GM12873 (cell line): ENCODE results near the gene POMGNT1.

ENCODE experiments used
- TF ChIP-seq, protein P1 (sequence below): IDR thresholded peaks from 2 replicates; pipeline ENCODE4 v1.5.1; 2012; ENCODE audit warnings: low read depth, mild to moderate bottlenecking, moderate library complexity, low read length, control low read depth; ENCODE audit not compliant: insufficient read depth; ENCODE audit errors: missing control alignments

The POMGNT1 gene

DNA sequence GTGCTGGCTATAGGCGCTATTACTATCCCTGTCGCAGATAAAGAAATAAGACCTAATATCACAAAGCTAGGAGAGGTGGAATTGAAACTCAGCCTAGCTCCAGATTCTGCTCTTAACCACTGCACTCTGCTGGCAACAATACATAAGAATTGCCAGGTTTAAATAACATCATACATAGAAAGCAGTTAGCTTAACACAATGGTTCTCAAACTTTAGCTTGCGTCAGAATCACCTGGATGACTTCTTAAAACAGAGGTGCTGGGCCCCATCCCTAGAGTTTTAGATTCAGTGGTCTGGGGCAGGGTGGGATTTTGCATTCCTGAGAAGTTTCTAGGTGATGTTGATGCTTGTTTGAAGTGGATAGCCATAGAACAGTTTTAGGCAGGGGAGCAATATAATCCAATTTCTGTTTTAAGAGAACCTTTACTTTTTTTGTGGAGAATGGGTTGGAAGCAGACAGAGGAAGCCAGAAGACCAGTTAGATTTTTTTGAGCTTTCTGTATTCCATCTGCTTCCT lies 1.1 kb upstream of the POMGNT1 start:
- TF ChIP-seq, protein P1, sequence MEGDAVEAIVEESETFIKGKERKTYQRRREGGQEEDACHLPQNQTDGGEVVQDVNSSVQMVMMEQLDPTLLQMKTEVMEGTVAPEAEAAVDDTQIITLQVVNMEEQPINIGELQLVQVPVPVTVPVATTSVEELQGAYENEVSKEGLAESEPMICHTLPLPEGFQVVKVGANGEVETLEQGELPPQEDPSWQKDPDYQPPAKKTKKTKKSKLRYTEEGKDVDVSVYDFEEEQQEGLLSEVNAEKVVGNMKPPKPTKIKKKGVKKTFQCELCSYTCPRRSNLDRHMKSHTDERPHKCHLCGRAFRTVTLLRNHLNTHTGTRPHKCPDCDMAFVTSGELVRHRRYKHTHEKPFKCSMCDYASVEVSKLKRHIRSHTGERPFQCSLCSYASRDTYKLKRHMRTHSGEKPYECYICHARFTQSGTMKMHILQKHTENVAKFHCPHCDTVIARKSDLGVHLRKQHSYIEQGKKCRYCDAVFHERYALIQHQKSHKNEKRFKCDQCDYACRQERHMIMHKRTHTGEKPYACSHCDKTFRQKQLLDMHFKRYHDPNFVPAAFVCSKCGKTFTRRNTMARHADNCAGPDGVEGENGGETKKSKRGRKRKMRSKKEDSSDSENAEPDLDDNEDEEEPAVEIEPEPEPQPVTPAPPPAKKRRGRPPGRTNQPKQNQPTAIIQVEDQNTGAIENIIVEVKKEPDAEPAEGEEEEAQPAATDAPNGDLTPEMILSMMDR, result no peak

DNA sequence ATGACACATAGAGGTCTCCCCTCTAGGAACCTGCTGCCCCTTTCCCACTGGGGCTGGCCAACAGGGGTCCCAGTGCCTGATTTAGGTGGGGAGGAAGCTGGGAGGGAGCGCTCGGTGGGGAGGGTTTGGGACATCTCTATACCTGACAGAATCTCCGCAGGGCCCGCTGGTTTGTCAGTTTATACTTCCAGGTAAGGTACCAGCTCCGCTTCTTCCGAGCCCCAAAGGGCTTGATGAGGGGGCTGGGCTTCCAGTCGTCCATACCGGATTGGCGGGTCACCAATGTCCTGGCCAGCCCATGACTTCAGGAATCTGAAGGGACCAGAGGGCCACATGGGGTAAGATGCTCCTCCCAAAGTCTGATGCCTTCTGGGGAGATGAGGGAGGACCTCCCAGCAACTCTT lies 672 bp downstream of the POMGNT1 start:
- TF ChIP-seq, protein P1, result no peak

DNA sequence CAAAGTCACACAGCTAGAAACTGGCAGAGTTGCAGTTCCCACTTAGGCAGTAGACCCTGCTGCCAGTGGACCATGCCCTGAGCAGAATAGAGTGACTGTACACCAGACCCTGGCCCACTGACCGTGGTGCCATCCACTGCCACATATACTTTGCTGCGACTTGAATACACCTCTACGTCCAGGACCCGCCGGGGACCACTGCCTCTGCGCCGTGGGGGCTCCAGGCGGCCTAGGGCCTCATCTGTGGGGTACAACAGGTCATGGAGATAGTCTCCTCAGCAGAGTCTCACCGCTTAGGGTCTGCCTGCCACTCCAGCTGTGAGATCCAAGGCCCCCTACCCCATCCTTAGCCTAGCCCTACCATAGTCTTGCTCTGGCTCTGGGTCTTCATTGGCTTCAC lies 1.6 kb downstream of the POMGNT1 start:
- TF ChIP-seq, protein P1, result no peak

DNA sequence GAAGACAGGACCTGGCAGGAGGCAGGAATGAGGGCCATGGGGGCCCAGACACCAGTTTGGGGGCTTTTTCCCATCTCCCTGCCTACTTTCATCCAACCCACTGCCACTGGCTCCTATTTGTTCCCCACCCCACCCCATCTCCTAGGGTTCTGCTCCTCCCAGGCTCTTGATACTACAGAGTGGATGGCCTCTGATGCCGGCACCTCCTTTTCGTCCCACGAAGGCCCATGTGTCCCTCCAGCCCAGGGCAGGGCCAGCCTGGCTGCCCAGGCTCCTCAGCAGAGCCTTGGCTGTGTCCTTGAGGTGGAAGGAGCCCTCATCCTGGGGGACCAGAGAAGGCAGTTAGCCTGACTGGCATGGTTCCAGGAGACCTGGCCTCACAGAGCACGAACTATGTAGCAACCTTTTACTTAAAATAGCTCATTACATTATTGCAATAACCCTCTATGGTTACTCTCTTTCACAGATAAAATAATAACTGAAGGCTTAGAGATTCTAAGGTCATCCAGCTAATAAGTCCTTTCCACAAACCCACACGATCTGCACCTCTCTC lies 3.5 kb downstream of the POMGNT1 start:
- TF ChIP-seq, protein P1, result no peak

DNA sequence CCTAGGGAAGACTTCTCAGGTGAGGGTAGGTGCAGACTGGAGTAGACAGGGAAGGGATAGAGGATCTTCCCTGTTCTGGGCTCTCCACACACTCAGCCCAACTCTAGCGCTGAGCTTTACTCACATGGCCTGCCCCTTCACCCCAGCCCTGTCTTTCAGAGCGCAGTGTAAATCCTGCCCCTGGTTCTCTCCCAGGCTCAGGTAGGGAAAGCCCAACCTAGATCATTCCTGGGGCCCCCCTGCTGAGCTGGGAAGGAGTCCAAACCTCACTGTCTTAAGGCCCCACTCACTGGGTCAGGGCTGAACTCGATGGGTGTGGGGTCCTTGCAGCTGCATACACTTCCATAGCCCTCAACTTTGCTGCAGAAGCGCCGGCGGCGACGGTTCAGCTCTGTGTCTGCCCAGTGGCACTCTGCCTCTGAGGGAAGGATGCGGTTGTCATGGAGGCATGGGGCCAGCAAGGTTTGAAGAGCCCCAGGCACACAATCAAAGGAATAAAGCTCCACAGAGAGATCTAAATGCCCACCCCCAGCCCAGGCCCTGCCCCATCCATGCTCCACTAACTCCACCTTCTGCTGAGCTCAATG lies 4.2 kb downstream of the POMGNT1 start:
- TF ChIP-seq, protein P1, result no peak

DNA sequence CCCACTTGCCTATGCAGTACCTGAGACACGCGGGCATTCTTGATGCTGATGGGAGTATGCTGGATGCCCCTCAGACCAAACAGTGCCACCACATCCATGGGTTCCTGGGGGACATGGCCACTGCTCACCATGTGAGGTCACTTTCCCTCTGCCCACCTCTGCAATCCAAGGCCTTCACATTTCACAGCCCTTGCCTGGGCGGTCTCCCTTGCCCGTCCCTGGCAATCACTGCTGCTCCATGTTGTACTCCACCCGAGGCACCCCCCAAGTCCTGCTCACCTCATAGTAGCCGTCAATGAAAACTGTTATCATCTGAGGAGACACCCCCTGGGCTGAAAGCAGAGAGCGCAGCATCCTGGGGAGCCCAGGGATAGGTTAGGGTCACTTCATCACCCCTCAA lies 4.9 kb downstream of the POMGNT1 start:
- TF ChIP-seq, protein P1, result no peak

DNA sequence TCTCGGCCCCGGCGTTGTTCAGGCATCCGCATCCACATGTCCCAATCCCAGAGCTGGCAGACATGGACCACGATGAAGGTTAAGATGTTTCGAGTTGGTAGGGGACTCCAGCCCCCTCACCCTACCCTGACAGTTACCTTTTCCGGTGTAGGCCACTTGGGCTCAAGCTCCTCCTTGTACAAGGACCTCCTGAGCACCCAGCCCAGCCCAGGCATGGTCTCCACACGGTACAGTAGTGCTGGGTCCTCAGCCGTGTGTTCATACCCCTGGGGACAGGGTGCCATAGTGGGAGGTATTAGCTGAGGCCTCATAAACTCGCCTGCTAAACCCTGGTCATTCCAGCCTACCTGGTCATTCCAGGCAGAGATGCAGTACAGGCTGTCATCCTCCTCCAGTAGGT lies 6.1 kb downstream of the POMGNT1 start:
- TF ChIP-seq, protein P1, result no peak
